ENCODE results near the gene RAE1.
"Not testable (repeated sequence)": the region's sequence is repeated elsewhere in the genome, so short reads cannot be mapped to it uniquely, and the experiment has no call there.

The RAE1 gene

DNA sequence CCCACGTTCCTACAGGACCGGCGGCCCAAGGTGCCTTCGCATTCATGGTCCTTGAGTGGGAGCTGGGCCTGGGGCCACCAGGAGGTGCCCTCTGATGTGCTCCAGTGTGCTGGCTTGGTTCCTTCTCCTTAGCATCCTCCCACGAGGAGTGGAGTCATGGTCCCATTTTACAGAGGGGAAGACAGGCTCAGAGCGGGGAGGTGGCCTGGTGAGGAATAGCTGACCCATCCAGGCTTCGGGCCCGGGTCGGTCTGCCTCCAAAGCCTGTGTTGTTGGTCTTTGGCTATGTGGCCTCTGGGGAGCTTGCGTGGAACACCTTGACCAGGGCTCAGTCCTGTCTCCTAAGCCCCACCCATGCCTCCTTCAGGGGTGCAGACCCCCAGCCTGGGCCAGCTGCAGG, 62.9 kb downstream of the RAE1 start:
- TF ChIP-seq, protein P1, sequence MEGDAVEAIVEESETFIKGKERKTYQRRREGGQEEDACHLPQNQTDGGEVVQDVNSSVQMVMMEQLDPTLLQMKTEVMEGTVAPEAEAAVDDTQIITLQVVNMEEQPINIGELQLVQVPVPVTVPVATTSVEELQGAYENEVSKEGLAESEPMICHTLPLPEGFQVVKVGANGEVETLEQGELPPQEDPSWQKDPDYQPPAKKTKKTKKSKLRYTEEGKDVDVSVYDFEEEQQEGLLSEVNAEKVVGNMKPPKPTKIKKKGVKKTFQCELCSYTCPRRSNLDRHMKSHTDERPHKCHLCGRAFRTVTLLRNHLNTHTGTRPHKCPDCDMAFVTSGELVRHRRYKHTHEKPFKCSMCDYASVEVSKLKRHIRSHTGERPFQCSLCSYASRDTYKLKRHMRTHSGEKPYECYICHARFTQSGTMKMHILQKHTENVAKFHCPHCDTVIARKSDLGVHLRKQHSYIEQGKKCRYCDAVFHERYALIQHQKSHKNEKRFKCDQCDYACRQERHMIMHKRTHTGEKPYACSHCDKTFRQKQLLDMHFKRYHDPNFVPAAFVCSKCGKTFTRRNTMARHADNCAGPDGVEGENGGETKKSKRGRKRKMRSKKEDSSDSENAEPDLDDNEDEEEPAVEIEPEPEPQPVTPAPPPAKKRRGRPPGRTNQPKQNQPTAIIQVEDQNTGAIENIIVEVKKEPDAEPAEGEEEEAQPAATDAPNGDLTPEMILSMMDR (IDR thresholded peaks at IDR 0.05; ENCODE audit: control insufficient read depth, insufficient read depth, low read depth, low read length, missing control alignments), result no peak
- H3K4me3 ChIP-seq (ENCODE audit: control insufficient read depth, low read depth, low read length), result no peak overlapping the region
- no peak for DNase-seq (ENCODE audit: low read depth)

DNA sequence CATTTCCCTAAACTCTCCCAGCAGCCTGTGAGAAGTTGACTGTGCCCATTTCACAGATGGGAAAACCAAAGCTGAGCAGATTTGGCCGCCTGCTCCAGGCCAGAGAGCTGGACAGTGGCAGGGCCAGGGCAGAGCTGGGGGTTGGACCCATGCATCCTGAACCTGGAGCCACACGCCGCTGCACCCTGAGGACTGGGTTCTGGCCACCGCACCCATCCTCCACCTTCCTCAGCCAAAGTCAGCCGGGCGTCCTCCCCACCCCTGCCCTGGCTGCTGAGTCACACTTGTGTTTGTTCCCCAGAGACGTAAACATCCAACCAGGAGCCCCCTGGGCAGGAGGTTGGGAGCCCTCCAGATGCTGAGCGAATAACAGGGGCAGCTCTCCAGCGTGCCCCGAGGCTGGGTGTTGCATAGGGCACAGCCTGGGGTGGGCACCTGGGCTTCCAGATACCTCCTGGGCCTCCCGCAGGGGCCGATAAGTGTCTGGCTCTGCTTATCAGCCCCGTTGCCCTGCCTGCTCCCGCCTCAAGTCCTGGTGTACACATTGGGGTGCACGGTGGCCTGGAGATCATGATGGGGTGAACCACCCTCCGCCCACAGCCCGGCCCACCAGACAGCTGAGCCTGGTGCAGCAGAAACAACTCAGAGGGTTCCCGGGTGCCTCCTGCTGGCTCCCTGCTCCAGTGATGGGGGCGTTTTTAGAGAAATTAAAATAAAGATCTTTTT, 64.0 kb downstream of the RAE1 start:
- no peak overlapping the region for H3K4me3 ChIP-seq (ENCODE audit: control insufficient read depth, low read depth, low read length)
- DNase-seq (ENCODE audit: low read depth), result no peak
- TF ChIP-seq, protein P1 (IDR thresholded peaks at IDR 0.05; ENCODE audit: control insufficient read depth, insufficient read depth, low read depth, low read length, missing control alignments), result no peak

DNA sequence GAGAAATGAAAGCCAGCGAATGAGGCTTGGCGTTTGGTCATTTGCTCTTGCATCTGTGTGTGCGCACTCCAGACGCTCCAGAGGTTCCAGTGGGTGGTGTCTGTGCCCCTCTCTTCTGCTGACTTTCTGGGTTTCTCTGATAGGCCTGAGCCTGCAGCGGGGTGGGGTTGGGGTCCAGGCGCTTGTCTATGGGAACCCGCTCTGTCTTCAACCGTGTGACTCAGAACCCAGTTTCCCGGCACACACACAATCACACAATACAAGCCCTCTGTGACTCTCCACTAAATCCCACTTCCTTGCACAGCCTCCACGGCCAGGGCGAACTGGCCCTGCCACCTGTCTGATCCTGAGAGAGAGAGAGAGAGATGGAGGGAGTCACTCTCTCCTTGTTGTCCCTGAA, 64.7 kb downstream of the RAE1 start:
- TF ChIP-seq, protein P1 (IDR thresholded peaks at IDR 0.05; ENCODE audit: control insufficient read depth, insufficient read depth, low read depth, low read length, missing control alignments), result no peak
- no peak for DNase-seq (ENCODE audit: low read depth)

DNA sequence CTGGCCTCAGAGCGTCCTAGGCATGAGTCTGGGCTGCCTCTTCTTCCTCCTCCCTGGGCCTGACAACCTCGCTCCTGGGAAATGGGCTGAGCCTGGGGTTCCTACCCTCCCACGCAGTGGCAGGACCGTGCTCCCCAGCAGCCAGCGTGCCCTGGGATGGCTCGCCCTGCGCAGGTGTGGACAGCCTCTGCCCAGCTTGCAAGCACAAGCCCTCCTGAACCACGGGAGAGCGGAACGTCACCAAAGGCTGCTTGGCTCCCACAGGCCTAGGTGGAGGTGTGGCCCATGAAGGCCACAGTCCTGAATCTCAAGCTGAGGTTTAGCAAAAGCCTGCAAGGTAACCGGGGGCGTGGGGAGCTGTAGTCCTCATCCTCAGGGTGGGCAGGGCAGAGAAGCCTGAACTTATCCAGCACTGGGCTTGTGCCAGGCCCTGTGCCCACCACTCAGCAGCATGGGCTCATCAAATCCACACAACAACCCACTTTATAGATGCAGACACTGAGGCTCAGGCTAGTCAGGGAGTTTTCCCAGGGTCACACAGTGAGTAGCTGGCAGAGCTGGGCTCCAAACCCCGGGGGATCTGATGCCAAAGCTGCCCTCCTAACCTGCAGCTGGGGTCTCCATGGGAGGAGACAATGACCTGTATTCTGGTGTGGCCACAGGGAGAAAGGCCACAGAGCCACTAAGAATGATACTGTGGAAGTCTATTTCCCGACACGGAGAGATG, 65.4 kb downstream of the RAE1 start:
- no peak overlapping the region for H3K4me3 ChIP-seq (ENCODE audit: control insufficient read depth, low read depth, low read length)
- TF ChIP-seq, protein P1 (IDR thresholded peaks at IDR 0.05; ENCODE audit: control insufficient read depth, insufficient read depth, low read depth, low read length, missing control alignments), result no peak
- no peak for DNase-seq (ENCODE audit: low read depth)

More for the DNA sequence above, 64.7 kb downstream of the RAE1 start:
- H3K4me3 ChIP-seq (ENCODE audit: control insufficient read depth, low read depth, low read length), result no peak overlapping the region

- H3K4me3 ChIP-seq (ENCODE audit: control insufficient read depth, low read depth, low read length), result no peak overlapping the region
- no peak for DNase-seq (ENCODE audit: low read depth)
- TF ChIP-seq, protein P1 (IDR thresholded peaks at IDR 0.05; ENCODE audit: control insufficient read depth, insufficient read depth, low read depth, low read length, missing control alignments), result no peak
Measured at GRCh38 chr20:57417051-57417689, 66.1 kb downstream of the RAE1 start.

DNA sequence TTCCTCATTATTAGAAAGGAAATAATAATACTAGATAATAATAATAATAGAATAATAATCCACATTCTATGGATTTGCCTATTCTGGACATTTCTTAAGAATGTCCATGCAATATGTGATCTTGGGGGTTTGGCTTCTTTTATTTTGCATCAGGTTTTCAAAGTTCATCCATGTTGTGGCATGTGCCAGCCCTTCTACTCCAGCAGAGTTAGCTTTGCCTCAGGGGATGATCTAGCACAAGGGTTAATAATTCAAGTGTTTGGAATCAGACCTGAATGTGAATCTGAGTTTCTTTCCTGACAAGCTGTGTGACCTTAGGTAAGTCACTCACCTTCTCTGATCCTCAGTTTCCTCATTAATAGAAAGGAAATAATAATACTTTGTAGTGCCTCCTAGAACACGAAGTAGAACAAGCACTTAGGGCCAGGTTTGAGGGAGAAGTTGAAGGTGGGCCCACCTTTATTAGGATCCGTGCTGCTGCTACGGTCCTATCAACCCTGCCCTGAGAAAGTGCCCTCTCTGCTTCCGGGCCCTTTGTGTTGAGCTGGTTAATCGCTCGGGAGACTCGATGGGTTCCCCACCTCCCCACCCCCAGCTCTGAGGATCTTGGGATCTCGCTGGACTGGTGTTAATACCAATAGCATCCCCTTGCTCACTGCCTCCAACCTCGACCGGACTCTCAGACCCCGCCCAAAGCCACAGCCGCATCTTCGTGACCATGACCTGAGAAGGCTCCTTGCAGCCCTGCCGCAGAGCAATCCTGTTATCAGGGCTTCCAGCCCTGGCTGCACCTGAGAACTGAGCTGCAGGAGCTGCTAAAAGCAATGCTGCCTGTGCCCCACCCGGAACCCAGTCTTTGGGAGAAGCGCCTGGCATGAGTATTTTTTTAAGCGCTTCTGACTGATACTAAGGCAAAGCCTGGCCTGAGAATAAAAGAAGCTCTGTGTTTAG, 67.0 kb downstream of the RAE1 start:
- TF ChIP-seq, protein P1 (IDR thresholded peaks at IDR 0.05; ENCODE audit: control insufficient read depth, insufficient read depth, low read depth, low read length, missing control alignments), result no peak
- no peak for DNase-seq (ENCODE audit: low read depth)
- no peak overlapping the region for H3K4me3 ChIP-seq (ENCODE audit: control insufficient read depth, low read depth, low read length)

GRCh38 chr20:57419479-57419878, 68.4 kb downstream of the RAE1 start:
- H3K4me3 ChIP-seq (ENCODE audit: control insufficient read depth, low read depth, low read length); DNase-seq (ENCODE audit: low read depth): not testable (repeated sequence)
